ENCODE results near the gene COL18A1.

The COL18A1 gene

GRCh38 chr21:45481977-45482898 lies 77.3 kb downstream of the COL18A1 start:
- DNase-seq, result no peak

- DNase-seq, result peak; percentile 24 to 43 (median 30)
Measured at GRCh38 chr21:45482899-45483821, 78.2 kb downstream of the COL18A1 start.

- DNase-seq, result no peak
Measured at GRCh38 chr21:45484318-45484717, 79.4 kb downstream of the COL18A1 start.

GRCh38 chr21:45485686-45486442 lies 80.9 kb downstream of the COL18A1 start:
- no peak for DNase-seq

- no peak for DNase-seq
Measured at GRCh38 chr21:45486443-45487160, 81.6 kb downstream of the COL18A1 start.

GRCh38 chr21:45487161-45487806 lies 82.3 kb downstream of the COL18A1 start:
- DNase-seq, result no peak

GRCh38 chr21:45487891-45488600 lies 83.1 kb downstream of the COL18A1 start:
- no peak for DNase-seq

GRCh38 chr21:45488931-45489721 lies 84.2 kb downstream of the COL18A1 start:
- DNase-seq, result no peak

GRCh38 chr21:45489722-45489982 lies 84.7 kb downstream of the COL18A1 start:
- DNase-seq, result no peak

- DNase-seq, result no peak
Measured at GRCh38 chr21:45490049-45490731, 85.2 kb downstream of the COL18A1 start.

GRCh38 chr21:45491056-45491455 lies 86.1 kb downstream of the COL18A1 start:
- no peak for DNase-seq

GRCh38 chr21:45491623-45492022 lies 86.7 kb downstream of the COL18A1 start:
- DNase-seq, result no peak

GRCh38 chr21:45492765-45493164 lies 87.8 kb downstream of the COL18A1 start:
- no peak for DNase-seq

GRCh38 chr21:45493401-45494001 lies 88.5 kb downstream of the COL18A1 start:
- no peak for DNase-seq

- DNase-seq, result no peak
Measured at GRCh38 chr21:45494135-45494850, 89.3 kb downstream of the COL18A1 start.

GRCh38 chr21:45494851-45495680 lies 90.1 kb downstream of the COL18A1 start:
- no peak for DNase-seq

GRCh38 chr21:45496151-45496967 lies 91.4 kb downstream of the COL18A1 start:
- no peak for DNase-seq

Measured in suppressor macrophage treated with lipopolysaccharide for 1 hour (primary cell).